Smooth muscle cell (in vitro differentiated cells): ENCODE results near the gene CTRL. TPM values are rescaled to one million over a fixed set of nuclear protein-coding genes. Genes with fewer than 3 reads are reported as not detected.

ENCODE experiments used
- DNase-seq: peaks from one replicate; lab custom pipeline; 2025; ENCODE audit not compliant: unreplicated experiment; lab: John Stamatoyannopoulos, UW
- H2AFZ ChIP-seq: fragments of 200-600 bp; sonication (generic); 2 replicates; pipeline ENCODE4 v1.6.0; 2016; ENCODE audit warnings: antibody characterized with exemption, low read depth, mild to moderate bottlenecking
- H3F3A ChIP-seq: fragments of 200-600 bp; sonication (generic); 2 replicates; pipeline ENCODE4 v1.6.0; 2017; ENCODE audit warnings: antibody characterized with exemption, low read depth
- H3K27ac ChIP-seq: fragments of 200-600 bp; sonication (generic); 2 replicates; pipeline ENCODE4 v1.5.1; 2016; ENCODE audit warnings: low read depth, mild to moderate bottlenecking
- H3K27me3 ChIP-seq: fragments of 200-600 bp; sonication (generic); 2 replicates; pipeline ENCODE4 v1.6.1; 2016; ENCODE audit warnings: low read depth, mild to moderate bottlenecking
- H3K36me3 ChIP-seq: fragments of 200-600 bp; sonication (generic); 2 replicates; pipeline ENCODE4 v1.5.1; 2016; ENCODE audit warnings: low read depth
- H3K4me1 ChIP-seq: fragments of 200-600 bp; sonication (generic); 2 replicates; pipeline ENCODE4 v1.5.1; 2016; ENCODE audit warnings: low read depth
- H3K4me2 ChIP-seq: fragments of 200-600 bp; sonication (generic); 2 replicates; pipeline ENCODE4 v1.6.0; 2016; ENCODE audit warnings: mild to moderate bottlenecking
- H3K4me3 ChIP-seq: fragments of 200-600 bp; sonication (generic); 2 replicates; pipeline ENCODE4 v1.5.1; 2016; ENCODE audit warnings: mild to moderate bottlenecking
- H3K79me2 ChIP-seq: fragments of 200-600 bp; sonication (generic); 2 replicates; pipeline ENCODE4 v1.6.0; 2016; ENCODE audit warnings: low read depth, mild to moderate bottlenecking
- H3K9ac ChIP-seq: fragments of 200-600 bp; sonication (generic); 2 replicates; pipeline ENCODE4 v1.6.0; 2016; ENCODE audit warnings: low read depth
- H3K9me3 ChIP-seq: fragments of 200-600 bp; sonication (generic); replicated peaks from 2 replicates; pipeline ENCODE4 v1.5.1; 2016; ENCODE audit warnings: low read depth
- H4K20me1 ChIP-seq: fragments of 200-600 bp; sonication (generic); 2 replicates; pipeline ENCODE4 v1.6.0; 2016; ENCODE audit warnings: low read depth
- CTCF ChIP-seq: fragments of 200-600 bp; sonication (generic); IDR thresholded peaks from 2 replicates; pipeline ENCODE4 v1.5.1; 2017; ENCODE audit warnings: borderline replicate concordance, mild to moderate bottlenecking, antibody characterized with exemption; ENCODE audit not compliant: insufficient read depth, poor library complexity, severe bottlenecking
- WGBS: methylation state at CpG from one replicate; pipeline ENCODE4 v1.1.7; 2016; ENCODE audit warnings: low lambda C conversion rate; 5-methylcytosine and 5-hydroxymethylcytosine counted together
- polyA plus RNA-seq: library from polyadenylated mRNA; unstranded; fragments of >200 nt; fragmentation: Nextera tagmentation; extraction: Ambion mirVana; gene quantifications from 2 replicates; pipeline ENCODE4 v1.2.1, GENCODE V29; 2016
- total RNA-seq: library from RNA; depleted of rRNA; stranded (reverse); fragments of >200 nt; gene quantifications from 2 replicates; pipeline ENCODE4 v1.2.3, GENCODE V29; 2014

Gene CTRL
- total and polyA plus RNA-seq, 2 experiments from 2014 or later = 0.90 to 14.8 TPM

GRCh38 chr16:67946966-67947558, 15.4 kb upstream of the CTRL start:
- Histone ChIP-seq H3F3A (peaks cover 20% of the 10 kb centered on the region), H4K20me1 (peaks cover 100% of the 10 kb centered on the region), H3K27ac (no peak overlapping the region), H2AFZ (no peak overlapping the region), H3K36me3 (no peaks in the 10 kb centered on the region), H3K4me2 (no peak overlapping the region), H3K27me3 (no peaks in the 10 kb centered on the region), H3K9ac (no peak overlapping the region), H3K79me2 (no peaks in the 10 kb centered on the region), H3K9me3 (no peaks in the 10 kb centered on the region), H3K4me1 (no peaks in the 10 kb centered on the region), H3K4me3 (no peak overlapping the region)
- no peak for TF ChIP-seq CTCF
- DNase-seq = no peak
- WGBS = 98% methylated on average over 28 of the region's 28 CpGs

GRCh38 chr16:67946128-67946569, 14.5 kb upstream of the CTRL start:
- H3F3A ChIP-seq = peaks cover 20% of the 10 kb centered on the region
- no peaks in the 10 kb centered on the region for H3K27me3 ChIP-seq
- WGBS = 98% methylated on average over 16 of the region's 20 CpGs
- H3K4me3 ChIP-seq = no peak overlapping the region
- no peak for DNase-seq
- no peak overlapping the region for H3K9ac ChIP-seq
- no peak overlapping the region for H3K4me2 ChIP-seq
- H3K36me3 ChIP-seq = no peaks in the 10 kb centered on the region
- no peaks in the 10 kb centered on the region for H3K4me1 ChIP-seq
- H2AFZ ChIP-seq = no peak overlapping the region
- no peak overlapping the region for H3K27ac ChIP-seq
- H3K9me3 ChIP-seq = no peaks in the 10 kb centered on the region
- H3K79me2 ChIP-seq = no peaks in the 10 kb centered on the region
- TF ChIP-seq CTCF = no peak
- H4K20me1 ChIP-seq = peaks cover 100% of the 10 kb centered on the region

- peaks cover 20% of the 10 kb centered on the region for H3F3A ChIP-seq
- no peaks in the 10 kb centered on the region for H3K36me3 ChIP-seq
- no peaks in the 10 kb centered on the region for H3K79me2 ChIP-seq
- H3K9ac ChIP-seq = no peak overlapping the region
- H2AFZ ChIP-seq = no peak overlapping the region
- no peaks in the 10 kb centered on the region for H3K27me3 ChIP-seq
- H3K4me3 ChIP-seq = no peak overlapping the region
- 98% methylated on average over 24 of the region's 24 CpGs for whole genome bisulfite sequencing
- H3K4me1 ChIP-seq = no peaks in the 10 kb centered on the region
- H3K27ac ChIP-seq = no peak overlapping the region
- peaks cover 100% of the 10 kb centered on the region for H4K20me1 ChIP-seq
- DNase-seq = no peak
- no peak for TF ChIP-seq CTCF
- no peak overlapping the region for H3K4me2 ChIP-seq
- no peaks in the 10 kb centered on the region for H3K9me3 ChIP-seq
These were observed 13.8 kb upstream of the CTRL start for GRCh38 chr16:67945392-67945933.
